ENCODE measurements around the gene METAP1D.
"Not testable (repeated sequence)": the region's sequence is repeated elsewhere in the genome, so short reads cannot be mapped to it uniquely, and the experiment has no call there.

The METAP1D gene

DNA sequence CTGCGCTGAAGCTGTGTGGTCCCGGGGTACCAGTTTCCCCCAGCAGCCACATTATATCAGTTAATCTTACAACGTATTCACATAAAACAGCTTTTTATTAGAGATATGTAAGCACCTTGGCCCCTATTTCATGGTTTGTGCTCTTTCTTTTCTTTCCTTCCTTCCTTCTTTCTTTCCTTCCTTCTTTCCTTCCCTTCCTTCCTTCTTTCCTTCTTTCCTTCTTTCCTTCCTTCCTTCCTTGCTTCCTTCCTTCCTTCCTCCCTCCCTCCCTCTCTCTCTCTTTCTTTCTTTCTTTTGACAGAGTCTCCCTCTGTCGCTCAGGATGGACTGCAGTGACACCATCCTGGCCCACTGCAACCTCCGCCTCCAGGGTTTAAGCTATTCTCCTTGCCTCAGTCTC, 3.7 kb upstream of the METAP1D start:
- no peak for DNase-seq (ENCODE audit: extremely low read depth in 1 of 2, low read depth in 1 of 2)

- DNase-seq (ENCODE audit: extremely low read depth in 1 of 2, low read depth in 1 of 2): not testable (repeated sequence)
These were observed 2.7 kb upstream of the METAP1D start for GRCh38 chr2:171997031-171997430.

DNA sequence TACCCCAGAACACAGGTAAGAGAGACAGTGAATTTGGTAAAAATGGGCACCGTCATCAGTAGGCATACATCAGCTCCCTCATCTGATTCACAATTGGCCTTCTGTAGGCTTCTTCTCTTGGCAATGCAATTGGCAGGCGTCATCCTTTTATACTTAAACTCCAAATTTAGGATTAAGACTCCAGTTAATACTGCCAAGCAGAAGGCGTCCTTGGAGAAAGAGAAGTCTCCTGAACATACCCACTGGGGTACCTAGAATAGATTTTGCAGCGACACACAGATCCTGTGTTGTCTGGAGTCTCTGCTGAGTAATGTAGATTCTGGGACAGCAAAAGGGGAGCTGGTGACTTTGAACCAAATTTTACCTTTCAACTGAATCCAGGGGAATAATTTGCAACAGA, 592 bp upstream of the METAP1D start:
- DNase-seq (ENCODE audit: extremely low read depth in 1 of 2, low read depth in 1 of 2): no peak

DNA sequence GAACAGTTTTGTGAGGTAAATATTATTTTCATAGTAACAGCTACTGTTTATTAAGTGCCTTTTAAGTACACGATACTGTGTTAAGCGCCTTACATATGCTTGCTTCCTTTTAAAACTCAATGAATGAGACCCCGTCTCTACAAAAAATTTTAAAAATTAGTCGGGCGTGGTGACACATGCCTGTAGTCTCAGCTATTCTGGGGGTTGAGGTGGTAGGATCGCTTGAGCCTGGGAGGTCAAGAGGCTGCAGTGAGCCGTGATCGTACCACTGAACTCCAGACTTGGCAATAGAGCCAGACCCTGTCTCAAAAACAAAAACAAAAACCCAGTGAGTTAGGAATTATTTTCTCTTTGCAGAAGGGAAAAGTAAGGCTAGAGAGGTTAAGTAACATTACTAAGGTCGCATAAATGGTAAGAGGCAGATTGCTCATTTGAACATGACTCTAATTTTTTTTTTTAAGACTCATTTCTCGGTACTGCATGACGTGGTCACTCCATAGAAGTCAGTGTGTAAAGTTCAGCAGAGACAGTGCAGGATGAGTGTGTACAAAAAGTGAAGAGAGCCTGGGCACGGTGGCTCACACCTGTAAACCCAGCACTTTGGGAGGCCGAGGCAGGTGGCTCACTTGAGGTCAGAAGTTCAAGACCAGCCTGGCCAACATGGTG, 1.1 kb downstream of the METAP1D start:
- DNase-seq (ENCODE audit: extremely low read depth in 1 of 2, low read depth in 1 of 2): no peak

- no peak for DNase-seq (ENCODE audit: extremely low read depth in 1 of 2, low read depth in 1 of 2)
These were observed 7.6 kb downstream of the METAP1D start for GRCh38 chr2:172007372-172007771.

GRCh38 chr2:172009823-172010222, 10.1 kb downstream of the METAP1D start:
- DNase-seq (ENCODE audit: extremely low read depth in 1 of 2, low read depth in 1 of 2): no peak

GRCh38 chr2:172011812-172012575, 12.2 kb downstream of the METAP1D start:
- no peak for DNase-seq (ENCODE audit: extremely low read depth in 1 of 2, low read depth in 1 of 2)

- no peak for DNase-seq (ENCODE audit: extremely low read depth in 1 of 2, low read depth in 1 of 2)
These were observed 13.1 kb downstream of the METAP1D start for GRCh38 chr2:172012677-172013391.

DNA sequence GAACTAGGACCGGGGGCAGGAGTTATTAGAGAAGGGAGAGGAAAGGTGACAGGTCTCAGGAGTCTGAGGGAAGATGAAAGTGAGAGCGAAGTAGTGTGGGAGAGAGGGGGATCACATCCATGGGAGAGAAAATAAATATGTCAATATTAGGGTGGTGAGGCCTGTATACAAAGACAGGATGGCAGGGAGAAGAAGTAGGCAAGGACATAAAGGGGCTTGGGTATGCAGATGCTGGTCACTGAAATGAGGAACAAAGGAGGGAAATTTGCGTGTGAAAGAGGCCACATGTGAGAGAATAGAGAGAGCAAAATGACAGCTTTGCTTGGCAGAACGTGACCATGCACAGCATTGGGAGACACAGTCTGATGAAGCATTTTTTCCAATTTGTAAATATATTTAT, 13.6 kb downstream of the METAP1D start:
- DNase-seq (ENCODE audit: extremely low read depth in 1 of 2, low read depth in 1 of 2): no peak

DNA sequence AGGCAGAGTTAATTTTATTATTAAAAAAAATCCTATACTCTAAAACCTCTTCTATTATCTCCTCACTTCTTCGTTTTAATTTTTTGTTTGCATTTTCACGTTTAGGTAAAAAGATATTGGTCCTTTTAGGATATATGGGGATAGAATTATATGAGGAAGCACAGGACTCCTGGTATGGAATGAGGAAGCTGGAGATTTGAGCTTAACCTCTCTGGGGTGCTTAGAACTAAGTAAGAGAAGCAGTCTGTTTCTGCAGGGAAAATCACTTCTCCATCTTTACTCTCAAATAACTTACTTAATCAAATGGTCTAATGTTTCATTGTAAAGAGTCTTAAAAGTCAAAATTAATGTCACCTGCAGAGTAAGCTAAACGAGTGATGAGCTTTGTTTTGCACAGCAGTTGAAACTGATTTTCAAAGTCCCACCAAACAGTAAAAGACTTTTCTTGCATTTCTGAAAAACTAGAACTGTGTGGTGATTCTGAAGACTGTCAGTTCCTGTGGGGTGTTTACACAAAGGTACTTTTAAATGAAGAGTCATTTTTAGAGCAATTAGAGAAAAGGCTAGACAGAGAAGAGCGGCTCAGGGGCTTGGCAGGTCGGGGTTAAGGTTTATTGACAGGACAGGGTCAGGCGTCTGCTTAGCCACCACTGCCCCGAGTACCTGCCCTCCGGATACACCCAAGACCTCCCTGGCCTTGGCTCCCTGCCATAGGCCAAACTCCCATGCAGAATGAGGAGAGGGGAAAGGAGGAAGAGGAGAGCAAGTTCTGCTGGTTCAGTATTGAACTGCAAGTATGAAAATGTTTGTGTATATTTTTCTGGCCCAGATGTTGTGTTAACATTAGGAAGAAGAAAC, 21.6 kb downstream of the METAP1D start:
- no peak for DNase-seq (ENCODE audit: extremely low read depth in 1 of 2, low read depth in 1 of 2)

DNA sequence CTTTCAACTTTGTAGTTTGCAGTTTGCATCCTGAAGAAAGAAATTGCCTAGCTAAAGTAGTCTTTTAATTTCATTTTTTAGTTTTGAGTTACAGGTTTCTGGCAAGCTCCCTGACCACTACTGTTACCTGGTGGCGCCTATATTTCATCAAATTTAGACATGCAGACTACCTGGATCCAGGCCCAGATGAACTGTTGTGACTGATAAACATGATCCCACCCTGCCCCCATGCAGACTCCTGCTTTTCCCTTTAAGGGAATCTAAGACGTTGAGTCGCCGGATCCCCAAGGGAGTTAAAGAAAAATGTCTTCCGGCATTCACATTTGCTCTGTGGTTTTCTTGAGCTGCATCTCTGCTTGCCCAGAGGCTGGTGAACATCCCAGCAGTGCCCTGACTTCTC, 22.2 kb downstream of the METAP1D start:
- DNase-seq (ENCODE audit: extremely low read depth in 1 of 2, low read depth in 1 of 2): no peak

- DNase-seq (ENCODE audit: extremely low read depth in 1 of 2, low read depth in 1 of 2): no peak
These were observed 31.8 kb downstream of the METAP1D start for GRCh38 chr2:172031536-172031935.

DNA sequence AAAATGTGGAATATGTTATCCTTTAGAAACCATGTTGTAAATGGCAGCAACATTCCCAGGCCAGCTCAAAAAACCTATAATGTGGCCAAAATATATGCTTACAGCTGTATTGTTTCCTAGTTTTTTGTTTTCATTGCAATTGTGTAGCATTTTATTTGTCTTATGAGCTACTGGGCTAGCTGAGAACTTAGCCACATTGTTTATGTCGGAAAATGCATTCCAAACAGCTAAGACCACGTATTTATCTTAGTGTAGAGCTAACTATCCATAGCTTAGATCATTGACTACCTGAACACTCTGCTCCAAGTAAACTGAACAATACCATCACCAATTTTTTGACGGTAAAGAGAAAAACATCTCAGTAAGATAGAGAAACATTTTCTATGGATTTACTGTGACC, 38.4 kb downstream of the METAP1D start:
- DNase-seq (ENCODE audit: extremely low read depth in 1 of 2, low read depth in 1 of 2): no peak

DNA sequence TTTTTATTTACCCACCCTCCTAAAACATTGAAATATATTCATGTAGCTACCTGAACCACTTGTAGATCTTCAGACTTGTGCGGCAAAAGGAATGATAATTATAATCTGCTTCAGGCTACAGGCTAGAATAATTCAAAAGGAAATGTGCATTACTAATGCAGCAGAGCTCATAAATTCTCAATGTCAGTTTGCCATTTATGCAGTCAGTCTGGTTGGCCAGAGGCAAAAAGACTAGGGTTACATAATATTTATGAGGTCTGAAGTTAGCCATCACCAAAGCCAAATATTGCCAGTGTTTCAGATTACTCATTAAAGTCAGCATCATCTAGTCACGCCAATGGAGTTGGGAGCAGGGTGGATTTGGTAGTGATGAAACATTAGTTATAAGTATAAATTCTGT, 38.9 kb downstream of the METAP1D start:
- no peak for DNase-seq (ENCODE audit: extremely low read depth in 1 of 2, low read depth in 1 of 2)

DNA sequence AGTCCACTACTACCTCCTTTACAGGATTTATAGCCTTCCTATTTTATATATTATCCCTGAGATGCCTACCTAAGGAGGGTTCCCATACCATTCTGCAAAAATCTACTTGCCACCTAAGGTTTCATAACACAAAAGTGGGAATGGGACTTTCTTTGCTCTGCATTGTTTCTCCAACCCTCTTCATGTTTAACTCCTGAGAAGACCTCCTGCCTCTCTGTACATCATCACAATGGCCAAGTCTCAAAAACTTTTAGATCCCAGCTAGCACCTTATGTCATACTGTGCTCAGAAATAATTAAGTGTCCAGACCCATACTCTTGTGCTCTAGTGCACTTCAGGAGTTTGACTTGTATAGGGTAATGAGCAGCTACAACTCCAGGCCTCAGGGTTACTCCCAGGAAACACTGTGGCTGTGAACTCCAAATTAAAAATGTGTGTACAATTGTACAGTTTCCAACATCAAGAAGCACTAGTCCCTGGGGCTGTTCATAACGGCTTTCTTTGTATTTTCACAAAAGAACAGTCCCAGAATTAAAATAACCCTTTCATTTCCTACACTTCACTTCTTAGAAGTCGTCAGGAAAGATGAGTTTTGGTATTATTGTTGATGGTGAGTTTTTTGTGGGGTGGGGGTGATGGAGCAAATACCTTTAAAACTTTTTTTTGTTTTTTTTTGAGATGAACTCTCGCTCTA, 39.4 kb downstream of the METAP1D start:
- no peak for DNase-seq (ENCODE audit: extremely low read depth in 1 of 2, low read depth in 1 of 2)

DNA sequence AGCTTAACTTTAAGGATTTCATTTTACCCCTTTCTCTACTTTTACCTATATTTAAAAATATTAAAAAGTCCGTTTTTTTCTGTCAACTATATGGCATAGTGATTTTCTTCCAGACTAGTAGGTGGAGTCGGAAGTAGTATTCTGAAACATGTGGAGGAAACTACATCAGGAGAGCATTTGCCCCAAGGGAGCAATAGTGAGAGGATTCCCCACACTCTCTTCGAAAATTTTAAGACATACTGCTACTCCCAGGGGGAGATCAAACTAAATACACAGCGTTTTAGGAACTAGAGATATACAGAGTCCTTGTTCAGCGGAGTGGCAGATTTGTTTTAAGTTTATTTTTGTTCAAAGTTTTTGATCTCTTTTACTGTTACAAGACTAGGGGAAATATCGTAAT, 40.6 kb downstream of the METAP1D start:
- no peak for DNase-seq (ENCODE audit: extremely low read depth in 1 of 2, low read depth in 1 of 2)

DNA sequence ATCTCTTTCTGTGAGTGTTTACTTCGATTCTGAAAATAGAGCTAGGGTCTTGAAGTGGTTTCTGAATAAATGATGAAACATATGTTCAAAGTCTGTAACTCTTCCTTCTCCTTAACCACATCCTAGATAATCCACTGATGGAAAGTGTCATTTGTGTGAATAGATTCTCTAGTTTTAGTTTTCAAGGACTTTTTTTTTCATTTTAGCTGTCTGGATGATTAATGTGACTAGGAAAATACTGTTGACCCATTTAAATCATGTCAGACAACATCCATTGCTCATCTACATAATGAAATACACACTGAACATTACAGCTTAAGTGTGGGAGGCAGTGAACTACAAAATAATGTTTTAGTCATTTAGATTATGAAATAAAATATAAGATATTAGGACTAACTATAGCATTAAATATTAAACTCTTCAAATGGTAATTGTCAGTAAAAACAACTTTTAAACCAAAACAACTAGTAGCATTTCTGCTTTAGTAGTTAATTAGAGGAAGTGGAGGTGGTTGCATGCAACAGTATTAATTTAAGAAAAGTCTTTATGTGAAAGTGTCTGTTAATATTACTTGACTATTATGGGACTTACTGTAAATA, 46.4 kb downstream of the METAP1D start:
- DNase-seq (ENCODE audit: extremely low read depth in 1 of 2, low read depth in 1 of 2): no peak

- DNase-seq (ENCODE audit: extremely low read depth in 1 of 2, low read depth in 1 of 2): no peak
These were observed 47.3 kb downstream of the METAP1D start for GRCh38 chr2:172046866-172047565.

All from activated CD8-positive, alpha-beta memory T cell treated with anti-CD3 and anti-CD28 coated beads for 1 hour (primary cell).